Erythroblast (primary cell): ENCODE results near the gene VWCE.

Source experiments
- GATA1 ChIP-seq: IDR thresholded peaks from 2 replicates; pipeline ENCODE4 v1.6.1; 2011; ENCODE audit warnings: low read depth, mild to moderate bottlenecking, control low read depth, low read length, moderate library complexity
- POLR2A ChIP-seq: IDR thresholded peaks from 2 replicates; pipeline ENCODE4 v1.6.1; 2011; ENCODE audit warnings: mild to moderate bottlenecking, low read length

DNA sequence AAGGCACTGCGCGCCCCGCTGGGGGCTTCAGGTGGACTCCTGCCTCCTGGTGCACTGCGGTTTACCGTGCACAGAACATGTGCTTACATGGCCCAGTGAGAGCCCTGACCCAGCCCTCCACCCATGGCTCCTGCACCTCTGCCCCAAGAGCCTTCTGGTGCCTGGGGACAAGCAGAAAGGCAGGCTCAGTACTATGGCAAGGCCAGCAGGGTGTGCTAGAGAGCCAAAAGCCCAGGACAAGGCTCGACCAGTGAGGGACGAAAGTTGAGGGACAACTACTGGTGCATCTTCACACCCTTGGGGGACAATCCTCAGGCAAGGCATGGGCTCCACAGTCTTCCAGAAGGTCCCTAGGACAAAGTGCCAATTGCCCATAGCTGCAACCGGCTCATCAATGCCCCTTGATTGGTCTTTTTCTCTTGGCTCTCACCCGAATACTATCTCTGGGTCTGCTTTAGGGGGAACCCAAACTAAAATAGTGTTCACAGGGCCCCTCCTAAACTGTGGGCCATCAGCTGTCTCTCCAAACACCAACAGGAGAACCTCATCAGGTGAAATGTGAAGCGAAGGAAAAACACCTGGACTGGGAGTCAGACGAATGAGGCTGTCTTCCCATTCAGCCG lies 40.6 kb downstream of the VWCE start:
- TF ChIP-seq POLR2A (no peak), GATA1 (no peak)
